GM18519 (cell line): ENCODE results near the gene GNG13.
"Not testable (repeated sequence)": the region's sequence is repeated elsewhere in the genome, so short reads cannot be mapped to it uniquely, and the experiment has no call there.

Experiments
- ATAC-seq: cut with Tn5 transposase; IDR thresholded peaks from one replicate; pipeline ENCODE4 v1.9.1; 2021; ENCODE audit warnings: mild to moderate bottlenecking, moderate library complexity; ENCODE audit not compliant: unreplicated experiment, low FRiP score

GNG13 gene

GRCh38 chr16:764848-765487, 35.6 kb downstream of the GNG13 start:
- no peak for ATAC-seq

- ATAC-seq: no peak
These were observed 36.3 kb downstream of the GNG13 start for GRCh38 chr16:764184-764750.

DNA sequence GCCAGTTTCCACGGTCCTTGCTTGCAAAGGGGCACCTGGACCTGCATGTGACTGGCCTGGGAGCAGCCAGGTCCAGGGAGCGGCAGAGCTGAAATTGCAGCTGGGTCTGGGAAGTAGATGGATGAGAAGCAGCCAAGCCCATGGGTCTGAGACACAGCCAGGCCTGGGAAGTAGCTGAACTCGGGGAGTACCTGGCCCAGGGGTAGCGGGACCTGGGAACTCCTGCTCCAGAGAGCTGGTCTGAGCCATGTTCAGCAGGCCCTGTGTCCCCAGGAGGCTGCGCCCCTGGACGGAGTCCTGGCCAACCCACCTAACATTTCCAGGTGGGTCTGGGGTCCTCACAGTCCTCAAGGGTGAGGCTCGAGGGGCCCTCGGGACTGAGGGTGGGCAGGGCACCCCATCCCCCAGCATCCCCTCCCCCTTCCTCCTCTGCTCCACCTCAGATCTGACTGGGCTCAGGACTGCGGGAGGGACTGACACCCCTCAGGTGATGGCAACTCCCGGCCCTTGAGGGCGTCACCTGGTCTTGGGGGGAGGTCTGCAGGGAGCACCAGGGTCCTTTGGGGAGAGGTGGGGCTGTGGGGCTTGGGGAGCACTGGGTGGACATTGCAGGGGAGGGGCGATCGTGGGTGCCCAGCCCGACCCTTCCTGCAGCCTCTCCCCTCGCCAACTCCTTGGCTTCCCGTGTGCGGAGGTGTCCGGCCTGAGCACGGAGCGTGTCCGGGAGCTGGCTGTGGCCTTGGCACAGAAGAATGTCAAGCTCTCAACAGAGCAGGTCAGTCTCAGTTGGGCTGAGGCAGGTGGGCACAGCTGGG, 37.0 kb downstream of the GNG13 start:
- ATAC-seq: no peak

- no peak for ATAC-seq
These were observed 37.8 kb downstream of the GNG13 start for GRCh38 chr16:762595-763268.

DNA sequence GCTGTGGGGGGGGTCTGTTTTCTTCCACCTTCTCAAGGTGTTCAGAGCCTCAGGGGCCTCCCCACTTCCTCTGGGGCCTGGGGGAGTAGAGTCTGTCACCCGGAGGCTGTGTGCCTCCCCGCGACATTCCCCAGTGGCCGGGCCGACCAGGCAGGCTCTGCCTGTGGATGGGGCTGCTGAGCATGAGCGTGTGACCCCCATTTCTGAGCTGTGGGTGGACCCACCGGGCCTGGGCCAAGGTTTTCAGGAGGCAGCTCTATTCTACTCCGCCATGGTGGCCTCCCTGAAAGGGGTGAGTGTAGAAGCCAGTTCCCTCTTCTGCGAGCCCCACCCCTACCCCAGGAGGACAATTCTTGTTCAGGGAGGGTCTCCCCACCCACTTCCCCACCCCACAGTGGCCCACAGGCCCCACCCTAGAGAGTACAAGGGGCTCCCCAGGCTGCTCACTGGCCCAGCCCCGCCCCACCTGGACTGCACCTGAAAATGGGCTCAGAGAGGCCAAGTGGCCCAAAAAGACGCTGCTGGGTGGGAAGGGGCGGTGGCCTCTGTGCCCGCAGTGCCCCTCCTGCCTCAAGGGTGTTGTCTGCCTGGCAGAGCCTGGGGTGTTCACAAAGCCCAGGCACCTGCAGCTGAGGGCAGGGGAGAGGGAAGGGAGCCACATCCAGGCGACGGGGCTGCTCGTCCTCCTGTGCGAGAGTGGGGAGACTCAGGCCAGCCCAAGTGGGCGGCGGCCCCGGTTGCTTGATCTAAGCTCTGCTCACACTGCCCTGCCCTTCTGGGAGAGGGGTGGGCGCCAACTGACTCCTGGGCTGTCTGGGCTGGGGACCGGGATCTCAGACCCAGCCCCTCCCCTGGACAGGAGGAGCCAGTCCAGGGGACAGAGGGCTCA, 38.7 kb downstream of the GNG13 start:
- no peak for ATAC-seq

- ATAC-seq: no peak
These were observed 39.8 kb downstream of the GNG13 start, which contains the start of gene MSLN for GRCh38 chr16:760545-761343. MSLN (plus strand) TSS chr16:760734; CDS start chr16:762681, 1,947 bp downstream.

- ATAC-seq: no peak
These were observed 40.5 kb downstream of the GNG13 start for GRCh38 chr16:760065-760464.

DNA sequence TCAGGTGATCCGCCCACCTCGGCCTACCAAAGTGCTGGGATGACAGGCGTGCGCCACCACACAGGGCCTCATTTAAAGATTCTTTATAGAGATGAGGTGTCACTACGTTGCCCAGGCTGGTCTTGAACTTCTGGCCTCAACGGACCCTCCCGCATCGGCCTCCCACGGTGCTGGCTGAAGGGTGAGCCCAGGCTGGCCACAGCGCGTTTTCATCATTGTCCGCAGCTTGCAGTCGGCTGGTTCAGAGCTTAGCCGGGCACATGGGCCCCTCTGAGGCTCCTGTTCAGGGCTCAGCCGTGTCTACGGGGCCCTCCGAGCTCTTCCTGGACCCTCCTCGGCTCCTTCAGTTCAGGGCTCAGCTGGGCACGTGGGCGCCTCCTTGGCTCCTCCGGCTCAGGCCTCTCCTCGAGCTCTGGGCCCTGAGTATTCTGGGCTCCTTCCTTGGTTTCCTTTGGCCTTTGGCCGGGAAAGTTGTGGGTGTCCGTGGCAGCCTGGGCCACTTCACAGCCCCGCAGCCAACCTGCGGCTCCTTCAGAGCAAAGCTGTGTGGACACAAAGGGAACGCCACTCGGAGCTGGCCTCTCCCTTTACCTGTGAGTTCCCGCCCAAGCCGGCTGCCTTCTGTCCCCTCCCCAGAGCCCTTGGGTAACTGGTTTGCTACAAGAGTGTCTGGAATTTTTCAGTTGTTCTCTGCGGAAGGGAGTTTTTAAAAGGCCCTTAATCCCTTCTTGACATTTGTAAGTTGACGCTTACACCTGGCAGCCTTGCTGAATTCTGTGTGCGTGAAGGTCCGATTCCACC, 41.2 kb downstream of the GNG13 start:
- ATAC-seq: no peak

DNA sequence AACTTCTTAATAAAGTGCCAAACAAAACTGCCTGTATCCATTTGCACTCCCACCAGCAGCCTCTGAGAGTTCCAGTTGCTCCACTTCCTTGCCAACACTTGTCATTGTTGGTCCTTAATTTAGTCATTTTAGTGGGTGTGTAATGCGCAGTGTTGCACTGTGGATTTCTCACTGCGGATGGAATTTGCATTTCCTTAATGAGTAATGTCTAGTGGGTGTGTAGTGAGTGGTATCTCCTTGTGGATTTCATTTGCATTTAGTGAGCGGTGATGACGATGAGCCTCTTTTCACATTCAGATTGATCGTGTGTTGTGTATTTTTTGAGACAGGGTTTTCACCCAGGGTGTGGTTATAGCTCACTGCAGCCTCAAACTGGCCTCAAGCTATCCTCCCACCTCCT, 44.1 kb downstream of the GNG13 start:
- ATAC-seq: no peak

- no peak for ATAC-seq
These were observed 45.9 kb downstream of the GNG13 start for GRCh38 chr16:754656-755055.

DNA sequence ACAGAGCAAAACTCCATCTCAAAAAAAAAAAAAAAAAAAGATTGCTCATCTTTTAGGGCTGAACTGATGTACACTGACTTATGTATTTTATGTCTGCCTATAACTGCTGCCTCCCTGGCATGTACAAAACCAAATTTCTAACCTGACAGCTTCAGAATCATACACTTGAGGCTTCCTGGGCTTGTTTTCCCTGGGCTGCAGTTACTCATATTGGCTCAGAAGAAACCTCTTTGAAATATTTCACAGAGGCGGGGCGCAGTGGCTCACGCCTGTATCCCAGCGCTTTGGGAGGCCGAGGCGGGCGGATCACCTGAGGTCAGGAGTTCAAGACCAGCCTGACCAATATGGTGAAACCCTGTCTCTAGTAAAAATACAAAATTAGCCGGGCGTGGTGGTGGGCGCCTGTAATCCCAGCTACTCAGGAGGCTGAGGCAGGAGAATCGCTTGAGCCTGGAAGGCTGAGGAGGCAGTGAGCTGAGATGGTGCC, 46.4 kb downstream of the GNG13 start:
- ATAC-seq: not testable (repeated sequence)

GRCh38 chr16:752007-752312, 48.6 kb downstream of the GNG13 start:
- no peak for ATAC-seq

DNA sequence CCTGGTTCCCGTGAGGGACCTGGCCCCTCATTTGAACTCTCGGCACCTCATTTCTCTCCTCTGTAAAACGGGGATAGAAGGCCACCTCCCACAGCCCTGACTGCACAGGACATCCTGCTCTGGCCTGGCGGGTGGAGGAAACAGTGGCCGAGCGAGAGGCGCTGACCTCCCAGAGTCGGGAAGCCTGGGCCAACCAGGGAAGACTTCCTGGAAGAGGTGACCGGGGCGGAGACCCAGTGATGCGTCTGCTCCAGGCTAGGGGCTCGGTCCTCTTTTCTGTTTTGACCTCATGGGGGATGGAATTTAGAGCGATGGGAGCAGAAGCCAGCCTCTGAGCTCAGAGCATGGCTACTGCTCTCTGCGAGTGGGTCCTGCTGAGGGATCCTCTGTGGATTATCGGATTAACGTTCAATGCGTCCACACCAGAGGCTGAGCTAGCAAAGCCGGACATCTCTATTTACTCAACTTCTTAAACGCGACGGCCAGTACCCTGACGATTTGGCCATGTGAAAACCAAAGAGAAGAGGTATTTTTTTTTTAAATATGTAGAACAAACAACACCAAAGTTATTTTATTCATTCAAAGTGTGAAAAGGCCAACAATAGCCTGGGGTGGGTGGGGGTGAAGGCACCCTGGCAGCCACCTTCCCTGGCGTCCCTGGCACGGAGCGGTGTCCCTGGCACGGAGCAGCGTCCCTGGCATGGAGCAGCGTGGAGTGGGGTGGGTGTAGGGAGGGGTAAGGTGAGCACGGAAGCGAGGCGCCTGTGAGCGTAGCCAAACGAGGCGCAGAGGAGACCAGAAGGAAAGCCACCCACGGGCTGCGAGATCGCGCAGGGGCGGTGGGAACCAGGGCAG, 49.2 kb downstream of the GNG13 start:
- no peak for ATAC-seq

DNA sequence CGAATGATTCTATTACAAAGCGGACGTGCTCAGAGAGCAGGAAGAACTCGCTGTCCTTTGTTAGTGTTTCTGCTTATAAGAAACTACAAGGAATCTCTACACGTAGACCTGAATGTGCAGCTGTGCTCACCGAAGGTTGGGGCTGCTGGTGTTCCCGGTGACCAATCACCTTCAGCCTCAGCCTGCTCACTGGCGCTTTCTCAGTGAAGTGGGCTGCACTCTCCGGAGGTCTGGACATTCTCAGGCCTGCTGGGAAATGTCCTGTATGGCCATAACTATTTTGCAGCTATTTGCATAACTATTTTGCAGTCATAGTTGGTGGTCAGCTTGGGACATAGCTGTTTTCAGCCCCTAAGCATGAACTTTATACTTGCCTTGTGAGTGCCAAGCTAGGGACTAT, 50.0 kb downstream of the GNG13 start:
- ATAC-seq: no peak

DNA sequence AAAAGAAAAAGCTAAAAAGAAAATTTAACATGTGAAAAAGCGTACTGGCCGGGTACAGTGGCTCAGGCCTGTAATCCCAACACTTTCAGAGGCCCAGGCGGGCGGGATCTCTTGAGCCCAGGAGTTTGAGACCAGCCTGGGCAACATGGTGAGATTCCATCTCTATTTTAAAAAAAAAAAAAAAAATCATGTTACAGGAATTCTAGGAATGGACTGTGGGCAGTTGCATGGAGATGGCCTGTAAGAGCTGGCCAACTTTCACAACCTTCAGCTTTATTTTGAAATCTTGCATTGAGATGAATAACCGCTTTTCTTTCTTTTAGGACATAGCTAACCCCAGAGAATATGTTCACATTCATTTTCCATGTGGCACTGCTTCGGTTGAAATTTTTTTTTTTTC, 51.5 kb downstream of the GNG13 start:
- no peak for ATAC-seq
